ENCODE results near the gene TOM1. TPM values are rescaled to one million over a fixed set of nuclear protein-coding genes. Genes with fewer than 3 reads are reported as not detected.

Gene TOM1
- total RNA-seq, 2 experiments from 2014 or later, result 22.7 to 30.6 TPM

DNA sequence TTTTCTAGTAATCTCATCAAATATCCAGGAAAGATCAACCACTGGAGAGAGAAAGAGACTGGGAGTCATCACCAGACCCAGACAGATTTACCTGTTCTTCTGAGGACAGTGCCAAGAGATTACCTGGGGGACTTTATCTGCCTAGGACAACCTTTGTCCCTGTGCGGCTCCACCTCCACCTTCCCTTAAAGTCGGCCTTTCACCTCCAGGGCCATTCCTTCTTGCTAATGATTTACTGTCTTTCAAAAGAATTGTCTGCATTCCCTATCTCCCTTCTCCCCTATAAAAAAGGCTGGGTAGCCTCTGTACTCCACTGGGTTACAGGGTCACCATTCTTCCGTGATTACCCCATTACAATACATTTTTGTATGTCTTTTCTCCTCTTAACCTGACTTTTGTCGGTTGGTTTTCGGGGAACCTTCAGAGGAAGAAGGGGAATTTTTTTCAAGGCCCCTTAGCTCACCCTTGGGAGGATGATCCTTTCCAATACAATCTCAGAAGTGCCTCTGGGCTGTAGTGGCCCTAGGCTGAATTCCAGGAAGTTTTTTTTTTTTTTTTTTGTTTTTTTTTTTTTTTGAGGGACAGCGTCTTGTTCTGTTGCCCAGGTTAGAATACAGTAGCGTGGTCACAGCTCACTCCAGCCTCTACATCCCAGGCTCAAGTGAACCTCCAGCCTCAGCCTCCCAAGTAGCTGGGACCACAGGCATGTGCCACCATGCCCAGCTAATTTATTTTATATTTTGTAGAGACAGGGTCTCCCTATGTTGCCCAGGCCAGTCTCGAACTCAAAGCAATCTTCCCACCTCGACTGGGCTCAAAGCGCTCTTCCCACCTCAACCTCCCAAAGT lies 79.7 kb downstream of the TOM1 start:
- Histone ChIP-seq H3K4me3 (ENCODE audit: low read depth, low read length, poor library complexity, severe bottlenecking) (no peak overlapping the region), H3K4me2 (ENCODE audit: low read length) (no peak overlapping the region), H2AFZ (ENCODE audit: low read length) (no peak overlapping the region), H3K27ac (ENCODE audit: low read depth, low read length, poor library complexity, severe bottlenecking) (no peak overlapping the region), H4K20me1 (ENCODE audit: insufficient read depth, low read length) (no peaks in the 10 kb centered on the region), H3K9me3 (ENCODE audit: low read length) (no peaks in the 10 kb centered on the region), H3K4me1 (ENCODE audit: insufficient read depth, low read length, poor library complexity, severe bottlenecking) (peaks cover 51% of the 10 kb centered on the region), H3K9me2 (ENCODE audit: insufficient read depth, low read length) (no peaks in the 10 kb centered on the region), H3K36me3 (ENCODE audit: insufficient read depth, low read length) (no peaks in the 10 kb centered on the region), H3K79me2 (ENCODE audit: insufficient read depth, low read depth, low read length) (no peaks in the 10 kb centered on the region)
- intact Hi-C loops (cut with micrococcal nuclease; ENCODE audit: unreplicated experiment), result no loop called here
- ChIA-PET CTCF (ENCODE audit: unreplicated experiment) (no interaction called here), POLR2A (interaction anchor here (0.5 to 1.3 kb wide), 7 partner anchors 13 to 459 kb away, joined by 3 to 6 read pairs (median 3); no protein-coding TSS in a partner anchor)
- no peak for DNase-seq (ENCODE audit: low spot score)
- TF ChIP-seq EZH2phosphoT487 (IDR thresholded peaks at IDR 0.05; ENCODE audit: borderline replicate concordance, low read depth, low read length), result no peak
- TF ChIP-seq, protein P1, sequence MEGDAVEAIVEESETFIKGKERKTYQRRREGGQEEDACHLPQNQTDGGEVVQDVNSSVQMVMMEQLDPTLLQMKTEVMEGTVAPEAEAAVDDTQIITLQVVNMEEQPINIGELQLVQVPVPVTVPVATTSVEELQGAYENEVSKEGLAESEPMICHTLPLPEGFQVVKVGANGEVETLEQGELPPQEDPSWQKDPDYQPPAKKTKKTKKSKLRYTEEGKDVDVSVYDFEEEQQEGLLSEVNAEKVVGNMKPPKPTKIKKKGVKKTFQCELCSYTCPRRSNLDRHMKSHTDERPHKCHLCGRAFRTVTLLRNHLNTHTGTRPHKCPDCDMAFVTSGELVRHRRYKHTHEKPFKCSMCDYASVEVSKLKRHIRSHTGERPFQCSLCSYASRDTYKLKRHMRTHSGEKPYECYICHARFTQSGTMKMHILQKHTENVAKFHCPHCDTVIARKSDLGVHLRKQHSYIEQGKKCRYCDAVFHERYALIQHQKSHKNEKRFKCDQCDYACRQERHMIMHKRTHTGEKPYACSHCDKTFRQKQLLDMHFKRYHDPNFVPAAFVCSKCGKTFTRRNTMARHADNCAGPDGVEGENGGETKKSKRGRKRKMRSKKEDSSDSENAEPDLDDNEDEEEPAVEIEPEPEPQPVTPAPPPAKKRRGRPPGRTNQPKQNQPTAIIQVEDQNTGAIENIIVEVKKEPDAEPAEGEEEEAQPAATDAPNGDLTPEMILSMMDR (conservative IDR thresholded peaks at IDR 0.05; ENCODE audit: low read length), result no peak
- BruUV-seq (replicated peaks), result no TSS peak

DNA sequence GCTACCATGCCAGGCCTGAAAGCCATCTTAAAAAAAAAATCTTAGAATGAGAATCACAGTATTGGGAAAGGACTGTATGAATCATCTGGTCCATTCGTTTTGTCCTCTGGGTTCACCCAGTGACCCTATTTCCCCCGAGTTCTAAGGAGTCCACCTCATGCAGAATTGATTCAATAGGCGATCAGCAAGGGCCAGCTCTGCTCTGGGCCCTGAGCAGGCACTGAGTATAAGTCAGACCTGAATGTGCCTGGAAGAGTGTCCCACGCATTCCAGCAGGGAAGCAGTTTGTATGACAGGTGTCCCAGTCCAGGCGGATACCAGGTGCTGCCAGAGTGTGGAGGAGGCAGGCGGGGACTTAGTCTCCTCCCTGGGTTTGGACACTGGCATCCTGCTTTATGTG lies 80.3 kb downstream of the TOM1 start:
- Histone ChIP-seq H3K4me3 (ENCODE audit: low read depth, low read length, poor library complexity, severe bottlenecking) (no peak overlapping the region), H3K9me2 (ENCODE audit: insufficient read depth, low read length) (no peaks in the 10 kb centered on the region), H3K4me1 (ENCODE audit: insufficient read depth, low read length, poor library complexity, severe bottlenecking) (peaks cover 54% of the 10 kb centered on the region), H3K9me3 (ENCODE audit: low read length) (no peaks in the 10 kb centered on the region), H3K79me2 (ENCODE audit: insufficient read depth, low read depth, low read length) (no peaks in the 10 kb centered on the region), H4K20me1 (ENCODE audit: insufficient read depth, low read length) (no peaks in the 10 kb centered on the region), H3K27ac (ENCODE audit: low read depth, low read length, poor library complexity, severe bottlenecking) (no peak overlapping the region), H3K36me3 (ENCODE audit: insufficient read depth, low read length) (no peaks in the 10 kb centered on the region), H3K4me2 (ENCODE audit: low read length) (no peak overlapping the region), H2AFZ (ENCODE audit: low read length) (no peak overlapping the region; the same call in 1 of the 2 replicates)
- no peak for DNase-seq (ENCODE audit: low spot score)
- no TSS peak for BruUV-seq (replicated peaks)
- POLR2A ChIA-PET, result interaction anchor here (0.5 to 1.3 kb wide), 7 partner anchors 12 to 458 kb away, joined by 3 to 6 read pairs (median 3); no protein-coding TSS in a partner anchor
- intact Hi-C loops (cut with micrococcal nuclease; ENCODE audit: unreplicated experiment), result loop anchor here (2.0 kb wide), 1 partner anchor 27 kb away; no protein-coding TSS in a partner anchor
- TF ChIP-seq, protein P1 (conservative IDR thresholded peaks at IDR 0.05; ENCODE audit: low read length), result no peak
- no peak for TF ChIP-seq EZH2phosphoT487 (IDR thresholded peaks at IDR 0.05; ENCODE audit: borderline replicate concordance, low read depth, low read length)
- CTCF ChIA-PET (ENCODE audit: unreplicated experiment), result no interaction called here

All from OCI-LY7 (cell line).